DND-41 (cell line): Measurements from ENCODE around the gene GPX1.

Source experiments
- ATAC-seq: fragments of 200-7000 bp; cut with Tn5 transposase; 3 replicates; pipeline ENCODE4 v1.9.1; 2021; ENCODE audit warnings: low read depth; ENCODE audit not compliant: insufficient read depth
- DNase-seq: peaks from one replicate; pipeline ENCODE4 v3.0.0-alpha.2; 2020
- H2AFZ ChIP-seq: 2 replicates; pipeline ENCODE4 v1.6.0; 2012; ENCODE audit warnings: low read depth, low read length
- H3K27ac ChIP-seq: 2 replicates; pipeline ENCODE4 v1.5.1; 2012; ENCODE audit warnings: low read length, inconsistent platforms
- H3K27me3 ChIP-seq: fragments of 200-600 bp; sonication (generic); 2 replicates; pipeline ENCODE4 v1.6.0; 2012; ENCODE audit warnings: low read length, mild to moderate bottlenecking, inconsistent platforms; ENCODE audit not compliant: insufficient read depth, poor library complexity
- H3K36me3 ChIP-seq: 2 replicates; pipeline ENCODE4 v1.5.1; 2012; ENCODE audit warnings: low read length, inconsistent platforms; ENCODE audit not compliant: insufficient read depth
- H3K4me1 ChIP-seq: 2 replicates; pipeline ENCODE4 v1.5.1; 2012; ENCODE audit warnings: mild to moderate bottlenecking, low read length; ENCODE audit not compliant: insufficient read depth
- H3K4me2 ChIP-seq: 2 replicates; pipeline ENCODE4 v1.6.0; 2012; ENCODE audit warnings: mild to moderate bottlenecking, moderate library complexity, low read length, inconsistent platforms; ENCODE audit not compliant: insufficient read depth
- H3K4me3 ChIP-seq, 2 experiments: fragments of 200-600 bp in 1 of 2; shearing (Covaris generic) in 1 of 2; 2 replicates each; pipeline ENCODE4 v1.5.1; 2012 to 2016; ENCODE audit warnings: inconsistent platforms in 2 of 2, low read length in 2 of 2, mild to moderate bottlenecking in 2 of 2, low read depth in 1 of 2, moderate library complexity in 1 of 2
- H3K79me2 ChIP-seq: 2 replicates; pipeline ENCODE4 v1.6.0; 2012; ENCODE audit warnings: low read length, inconsistent platforms; ENCODE audit not compliant: insufficient read depth
- H3K9ac ChIP-seq: 2 replicates; pipeline ENCODE4 v1.6.0; 2012; ENCODE audit warnings: low read depth, mild to moderate bottlenecking, inconsistent platforms, low read length, moderate library complexity
- H3K9me3 ChIP-seq: 2 replicates; pipeline ENCODE4 v1.5.1; 2012; ENCODE audit warnings: low read length, moderate library complexity, mild to moderate bottlenecking, inconsistent platforms; ENCODE audit not compliant: insufficient read depth, severe bottlenecking
- H4K20me1 ChIP-seq: 2 replicates; pipeline ENCODE4 v1.6.0; 2012; ENCODE audit warnings: low read length; ENCODE audit not compliant: insufficient read depth
- EZH2 ChIP-seq: IDR thresholded peaks from 3 replicates; pipeline ENCODE4 v1.6.1; 2012; ENCODE audit warnings: borderline replicate concordance, low read depth, mild to moderate bottlenecking, moderate library complexity, low read length, inconsistent platforms; ENCODE audit not compliant: severe bottlenecking
- TF ChIP-seq, protein P1 (sequence below): IDR thresholded peaks from 2 replicates; pipeline ENCODE4 v1.5.1; 2012; ENCODE audit warnings: borderline replicate concordance, low read length, moderate library complexity, mild to moderate bottlenecking; ENCODE audit not compliant: poor library complexity, severe bottlenecking; ENCODE audit errors: extremely low read depth

Gene GPX1

DNA sequence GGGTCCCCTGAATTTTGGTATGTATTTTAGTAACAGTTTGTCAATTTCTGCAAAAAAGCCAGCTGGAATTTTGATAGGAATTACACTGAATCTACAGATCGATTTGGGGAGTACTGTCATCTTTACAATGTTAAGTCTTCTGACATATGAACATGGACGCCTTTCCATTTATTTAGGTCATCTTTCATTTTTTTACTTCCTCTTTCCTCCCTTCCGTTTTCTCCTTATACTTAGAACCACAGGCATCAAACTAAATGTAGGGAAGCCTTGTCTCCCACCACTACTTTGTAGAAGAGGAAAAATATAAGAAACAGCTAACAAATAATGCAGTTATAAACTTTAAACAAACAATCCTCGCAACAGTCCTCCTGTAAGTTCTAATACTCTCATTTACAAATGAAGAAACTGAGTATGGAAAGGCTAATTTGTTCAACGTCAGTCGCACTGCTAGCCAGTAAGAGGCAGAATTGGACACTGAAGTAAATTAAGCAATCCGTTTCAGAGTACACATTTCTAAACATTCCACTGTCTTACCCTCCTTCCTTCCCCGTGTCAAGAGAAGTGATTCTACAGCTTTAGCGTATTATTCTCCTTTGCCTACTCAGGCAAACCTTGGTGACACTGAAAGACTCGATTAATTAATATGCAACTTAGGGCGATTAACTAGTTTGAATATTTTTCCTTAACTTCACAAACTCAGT is 28.1 kb upstream of the GPX1 start:
- ATAC-seq (no peak), DNase-seq (no peak)
- Histone ChIP-seq H3K27me3 (no peaks in the 10 kb centered on the region), H3K9ac (no peak overlapping the region), H3K4me2 (no peak overlapping the region), H3K36me3 (peaks cover 10% of the 10 kb centered on the region), H3K4me3 (no peak overlapping the region), H3K79me2 (peaks cover 98% of the 10 kb centered on the region), H3K4me1 (no peaks in the 10 kb centered on the region), H2AFZ (no peak overlapping the region), H3K9me3 (no peaks in the 10 kb centered on the region), H4K20me1 (peaks cover 93% of the 10 kb centered on the region), H3K27ac (no peak overlapping the region)
- TF ChIP-seq, protein P1, sequence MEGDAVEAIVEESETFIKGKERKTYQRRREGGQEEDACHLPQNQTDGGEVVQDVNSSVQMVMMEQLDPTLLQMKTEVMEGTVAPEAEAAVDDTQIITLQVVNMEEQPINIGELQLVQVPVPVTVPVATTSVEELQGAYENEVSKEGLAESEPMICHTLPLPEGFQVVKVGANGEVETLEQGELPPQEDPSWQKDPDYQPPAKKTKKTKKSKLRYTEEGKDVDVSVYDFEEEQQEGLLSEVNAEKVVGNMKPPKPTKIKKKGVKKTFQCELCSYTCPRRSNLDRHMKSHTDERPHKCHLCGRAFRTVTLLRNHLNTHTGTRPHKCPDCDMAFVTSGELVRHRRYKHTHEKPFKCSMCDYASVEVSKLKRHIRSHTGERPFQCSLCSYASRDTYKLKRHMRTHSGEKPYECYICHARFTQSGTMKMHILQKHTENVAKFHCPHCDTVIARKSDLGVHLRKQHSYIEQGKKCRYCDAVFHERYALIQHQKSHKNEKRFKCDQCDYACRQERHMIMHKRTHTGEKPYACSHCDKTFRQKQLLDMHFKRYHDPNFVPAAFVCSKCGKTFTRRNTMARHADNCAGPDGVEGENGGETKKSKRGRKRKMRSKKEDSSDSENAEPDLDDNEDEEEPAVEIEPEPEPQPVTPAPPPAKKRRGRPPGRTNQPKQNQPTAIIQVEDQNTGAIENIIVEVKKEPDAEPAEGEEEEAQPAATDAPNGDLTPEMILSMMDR: no peak
- no peak for TF ChIP-seq EZH2

DNA sequence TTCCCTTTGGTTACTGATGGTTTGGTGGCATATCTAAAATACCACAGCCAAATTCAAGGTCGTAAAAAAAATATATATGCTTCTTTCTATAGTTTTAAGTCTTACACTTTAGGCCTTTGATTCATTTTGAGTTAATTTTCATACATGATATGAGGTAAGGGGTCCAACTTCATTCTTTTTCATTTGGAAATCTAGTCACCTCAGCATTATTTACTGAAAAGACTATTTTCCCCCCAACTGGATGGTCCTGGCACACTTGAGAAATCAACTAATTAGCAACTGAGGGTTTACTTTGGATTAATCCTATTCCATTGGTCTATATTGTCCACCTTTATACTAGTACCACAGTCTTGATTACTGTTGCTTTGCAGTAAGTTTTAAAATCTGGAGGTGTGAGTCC is 27.5 kb upstream of the GPX1 start:
- ATAC-seq: no peak
- Histone ChIP-seq H3K4me2 (no peak overlapping the region), H3K79me2 (peaks cover 98% of the 10 kb centered on the region), H3K9me3 (no peaks in the 10 kb centered on the region), H3K27ac (no peak overlapping the region), H2AFZ (no peak overlapping the region), H3K9ac (no peak overlapping the region), H3K27me3 (no peaks in the 10 kb centered on the region), H4K20me1 (peaks cover 93% of the 10 kb centered on the region), H3K4me1 (no peaks in the 10 kb centered on the region), H3K4me3 (no peak overlapping the region), H3K36me3 (peaks cover 10% of the 10 kb centered on the region)
- TF ChIP-seq EZH2: no peak
- TF ChIP-seq, protein P1: no peak
- no peak for DNase-seq

DNA sequence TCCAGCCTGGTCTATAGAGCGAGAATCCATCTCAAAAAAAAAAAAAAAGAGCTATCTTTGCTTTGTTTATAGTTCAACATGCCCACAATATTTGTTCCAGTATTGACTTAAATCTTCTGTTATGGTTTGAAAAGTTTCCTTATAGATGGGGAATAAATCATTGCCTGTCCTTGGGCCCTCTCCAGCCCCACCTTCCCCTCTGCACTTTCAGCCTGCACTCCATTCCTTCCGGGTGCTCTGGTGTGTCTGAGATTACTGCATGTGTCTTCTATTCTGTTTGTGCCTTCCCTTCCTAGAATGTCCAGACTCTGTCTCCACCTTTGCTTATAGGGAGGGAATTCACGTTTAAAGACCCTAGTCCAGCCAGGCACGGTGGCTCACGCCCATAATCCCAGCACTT is 25.2 kb upstream of the GPX1 start:
- Histone ChIP-seq H3K4me1 (peaks cover 10% of the 10 kb centered on the region), H2AFZ (no peak overlapping the region), H4K20me1 (peaks cover 93% of the 10 kb centered on the region), H3K4me2 (no peak overlapping the region), H3K27ac (no peak overlapping the region), H3K4me3 (no peak overlapping the region), H3K79me2 (peaks cover 98% of the 10 kb centered on the region), H3K9me3 (no peaks in the 10 kb centered on the region), H3K27me3 (no peaks in the 10 kb centered on the region), H3K36me3 (peaks cover 3% of the 10 kb centered on the region; the same call in 1 of the 2 replicates), H3K9ac (no peak overlapping the region)
- DNase-seq (no peak), ATAC-seq (no peak)
- TF ChIP-seq, protein P1: no peak
- TF ChIP-seq EZH2: no peak
